Measurements from ENCODE around the gene MBD6. TPM values are rescaled to one million over a fixed set of nuclear protein-coding genes. Genes with fewer than 3 reads are reported as not detected.
"Not testable (repeated sequence)": the region's sequence is repeated elsewhere in the genome, so short reads cannot be mapped to it uniquely, and the experiment has no call there.

The MBD6 gene
- polyA plus RNA-seq, 1 donor (not counting 4 experiments of a cell fraction or from before 2014, with no cell fraction given) = 1.8 TPM

GRCh38 chr12:57560516-57560915 lies 37.9 kb downstream of the MBD6 start:
- Histone ChIP-seq H2AFZ (ENCODE audit: control insufficient read depth, low read length) (no peak overlapping the region), H3K36me3 (ENCODE audit: control insufficient read depth in 2 of 2, extremely low read depth in 1 of 2, insufficient read depth in 2 of 2, low read length in 2 of 2) (no peaks in the 10 kb centered on the region), H3K9me3 (ENCODE audit: control insufficient read depth, low read depth, low read length) (no peaks in the 10 kb centered on the region), H3K9me1 (ENCODE audit: control insufficient read depth, extremely low read depth, insufficient read depth, low read length) (no peaks in the 10 kb centered on the region), H3K4me3 (ENCODE audit: control insufficient read depth in 2 of 3, extremely low read depth in 1 of 3, insufficient read depth in 2 of 3, low read depth in 1 of 3, low read length in 3 of 3) (no peak overlapping the region), H3K27me3 (ENCODE audit: control insufficient read depth, extremely low read depth, insufficient read depth, low read length) (no peaks in the 10 kb centered on the region), H3K79me2 (ENCODE audit: control insufficient read depth, insufficient read depth, low read length) (no peaks in the 10 kb centered on the region), H4K20me1 (ENCODE audit: control insufficient read depth, extremely low read depth, insufficient read depth, low read length) (no peaks in the 10 kb centered on the region), H3K4me1 (ENCODE audit: control insufficient read depth, extremely low read depth, insufficient read depth, low read length) (no peaks in the 10 kb centered on the region), H3K4me2 (ENCODE audit: control insufficient read depth, extremely low read depth, insufficient read depth, low read depth, low read length) (no peak overlapping the region), H3K27ac (ENCODE audit: control insufficient read depth, insufficient read depth, low read length) (no peak overlapping the region), H3K9ac (ENCODE audit: control insufficient read depth, extremely low read depth, insufficient read depth, low read length) (no peak overlapping the region)
- no peak for TF ChIP-seq CTCF (optimal IDR thresholded peaks at IDR 0.05 in 1 of 3, IDR thresholded peaks at IDR 0.05 in 1 of 3, conservative IDR thresholded peaks at IDR 0.05 in 1 of 3; ENCODE audit: extremely low read depth in 1 of 3, insufficient read depth in 2 of 3, low read length in 3 of 3)
- no peak for TF ChIP-seq EZH2 (IDR thresholded peaks at IDR 0.05; ENCODE audit: low read length)
- FAIRE-seq (no peak), DNase-seq (ENCODE audit: low read depth, low spot score) (no peak)
- dilution Hi-C loops (cut with MboI; ENCODE audit: extremely low pct_ligation_motif_present, low sequenced_read_pairs) = no loop called here

GRCh38 chr12:57561117-57561516 lies 38.5 kb downstream of the MBD6 start:
- H3K79me2 ChIP-seq (ENCODE audit: control insufficient read depth, insufficient read depth, low read length); H4K20me1 ChIP-seq (ENCODE audit: control insufficient read depth, extremely low read depth, insufficient read depth, low read length); FAIRE-seq; H3K9me3 ChIP-seq (ENCODE audit: control insufficient read depth, low read depth, low read length); H3K27me3 ChIP-seq (ENCODE audit: control insufficient read depth, extremely low read depth, insufficient read depth, low read length); H3K9me1 ChIP-seq (ENCODE audit: control insufficient read depth, extremely low read depth, insufficient read depth, low read length); H3K4me3 ChIP-seq (ENCODE audit: control insufficient read depth in 2 of 3, extremely low read depth in 1 of 3, insufficient read depth in 2 of 3, low read depth in 1 of 3, low read length in 3 of 3); H3K9ac ChIP-seq (ENCODE audit: control insufficient read depth, extremely low read depth, insufficient read depth, low read length); H3K4me1 ChIP-seq (ENCODE audit: control insufficient read depth, extremely low read depth, insufficient read depth, low read length); DNase-seq (ENCODE audit: low read depth, low spot score); H2AFZ ChIP-seq (ENCODE audit: control insufficient read depth, low read length); dilution Hi-C loops (cut with MboI; ENCODE audit: extremely low pct_ligation_motif_present, low sequenced_read_pairs); H3K4me2 ChIP-seq (ENCODE audit: control insufficient read depth, extremely low read depth, insufficient read depth, low read depth, low read length); H3K27ac ChIP-seq (ENCODE audit: control insufficient read depth, insufficient read depth, low read length); H3K36me3 ChIP-seq (ENCODE audit: control insufficient read depth in 2 of 2, extremely low read depth in 1 of 2, insufficient read depth in 2 of 2, low read length in 2 of 2): not testable (repeated sequence)

GRCh38 chr12:57563358-57563757 lies 40.7 kb downstream of the MBD6 start:
- no peak overlapping the region for H3K27ac ChIP-seq (ENCODE audit: control insufficient read depth, insufficient read depth, low read length)
- H4K20me1 ChIP-seq (ENCODE audit: control insufficient read depth, extremely low read depth, insufficient read depth, low read length) = no peaks in the 10 kb centered on the region
- H3K79me2 ChIP-seq (ENCODE audit: control insufficient read depth, insufficient read depth, low read length) = no peaks in the 10 kb centered on the region
- H3K27me3 ChIP-seq (ENCODE audit: control insufficient read depth, extremely low read depth, insufficient read depth, low read length) = no peaks in the 10 kb centered on the region
- no peak overlapping the region for H3K4me3 ChIP-seq (ENCODE audit: control insufficient read depth in 2 of 3, extremely low read depth in 1 of 3, insufficient read depth in 2 of 3, low read depth in 1 of 3, low read length in 3 of 3)
- dilution Hi-C loops (cut with MboI; ENCODE audit: extremely low pct_ligation_motif_present, low sequenced_read_pairs) = no loop called here
- no peaks in the 10 kb centered on the region for H3K9me3 ChIP-seq (ENCODE audit: control insufficient read depth, low read depth, low read length)
- FAIRE-seq (no peak), DNase-seq (ENCODE audit: low read depth, low spot score) (no peak)
- H3K4me1 ChIP-seq (ENCODE audit: control insufficient read depth, extremely low read depth, insufficient read depth, low read length) = no peaks in the 10 kb centered on the region
- no peaks in the 10 kb centered on the region for H3K36me3 ChIP-seq (ENCODE audit: control insufficient read depth in 2 of 2, extremely low read depth in 1 of 2, insufficient read depth in 2 of 2, low read length in 2 of 2)
- H3K4me2 ChIP-seq (ENCODE audit: control insufficient read depth, extremely low read depth, insufficient read depth, low read depth, low read length) = no peak overlapping the region
- H3K9me1 ChIP-seq (ENCODE audit: control insufficient read depth, extremely low read depth, insufficient read depth, low read length) = no peaks in the 10 kb centered on the region
- H3K9ac ChIP-seq (ENCODE audit: control insufficient read depth, extremely low read depth, insufficient read depth, low read length) = no peak overlapping the region
- no peak overlapping the region for H2AFZ ChIP-seq (ENCODE audit: control insufficient read depth, low read length)
- TF ChIP-seq CTCF (optimal IDR thresholded peaks at IDR 0.05 in 1 of 3, IDR thresholded peaks at IDR 0.05 in 1 of 3, conservative IDR thresholded peaks at IDR 0.05 in 1 of 3; ENCODE audit: extremely low read depth in 1 of 3, insufficient read depth in 2 of 3, low read length in 3 of 3) = no peak
- TF ChIP-seq EZH2 (IDR thresholded peaks at IDR 0.05; ENCODE audit: low read length) = no peak

All from keratinocyte (primary cell).